CMK (cell line): ENCODE measurements around the gene E2F4.

ENCODE experiments used
- DNase-seq: peaks from one replicate; pipeline ENCODE4 v3.0.0-alpha.2; 2010; ENCODE audit warnings: low read depth

Gene E2F4

GRCh38 chr16:67191995-67192681 lies at the start of gene E2F4:
TSS of gene E2F4 (plus strand) at chr16:67192155. CDS start at chr16:67192228, 73 bp downstream.
- peak; percentile 85 for DNase-seq

GRCh38 chr16:67142342-67142741 lies 49.6 kb upstream of the E2F4 start:
- no peak for DNase-seq

- DNase-seq = no peak
Measured at GRCh38 chr16:67144943-67145342, 47.0 kb upstream of the E2F4 start.

GRCh38 chr16:67145746-67146145 lies 46.2 kb upstream of the E2F4 start:
- DNase-seq = no peak

- DNase-seq = no peak
Measured at GRCh38 chr16:67146523-67147357, 45.2 kb upstream of the E2F4 start.

- DNase-seq = no peak
Measured at GRCh38 chr16:67147437-67148140, 44.4 kb upstream of the E2F4 start.

- no peak for DNase-seq
Measured at GRCh38 chr16:67148221-67148620, 43.7 kb upstream of the E2F4 start.

GRCh38 chr16:67148656-67149275 lies 43.2 kb upstream of the E2F4 start:
- DNase-seq = no peak

GRCh38 chr16:67149276-67150046 lies 42.5 kb upstream of the E2F4 start:
- DNase-seq = no peak

GRCh38 chr16:67150047-67150832 lies 41.7 kb upstream of the E2F4 start:
- DNase-seq = no peak

- DNase-seq = no peak
Measured at GRCh38 chr16:67150833-67151396, 41.0 kb upstream of the E2F4 start, which contains the start of gene B3GNT9. TSS of gene B3GNT9 (minus strand) at chr16:67150998. CDS start at chr16:67150485, 513 bp downstream.

- DNase-seq = no peak
Measured at GRCh38 chr16:67151431-67152097, 40.4 kb upstream of the E2F4 start.

- no peak for DNase-seq
Measured at GRCh38 chr16:67154578-67155294, 37.2 kb upstream of the E2F4 start.

- DNase-seq = no peak
Measured at GRCh38 chr16:67155295-67156142, 36.4 kb upstream of the E2F4 start.

GRCh38 chr16:67156143-67156844 lies 35.7 kb upstream of the E2F4 start:
- no peak for DNase-seq

GRCh38 chr16:67157106-67157748 lies 34.7 kb upstream of the E2F4 start:
- no peak for DNase-seq
